ENCODE data around the gene SMYD3.
A peak's percentile ranks its signal among the peaks of the same experiment; 100 is the strongest.
"Not testable (repeated sequence)": the region's sequence is repeated elsewhere in the genome, so short reads cannot be mapped to it uniquely, and the experiment has no call there.

SMYD3 gene

DNA sequence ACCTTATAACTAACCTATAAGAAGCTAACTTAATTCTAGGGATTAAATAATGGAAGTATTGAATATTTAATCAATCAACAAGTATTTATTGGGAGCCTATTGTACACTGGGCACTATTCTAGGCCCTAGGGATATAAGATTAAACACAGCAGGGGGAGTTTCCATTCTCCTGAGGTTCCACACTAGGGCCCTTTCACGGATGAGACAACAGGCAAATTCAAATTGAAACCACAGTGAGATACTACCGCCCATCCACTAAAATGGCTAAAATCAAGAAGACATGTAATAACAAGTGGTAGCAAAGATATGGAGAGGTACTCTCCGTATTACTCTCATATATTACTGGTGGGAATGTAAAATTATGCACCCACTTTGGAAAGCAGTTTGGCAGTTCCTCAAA is 677.9 kb downstream of the SMYD3 start:
- Histone ChIP-seq H3K27me3 (ENCODE audit: insufficient read depth, low read length) (no peaks in the 10 kb centered on the region), H3K79me2 (ENCODE audit: control insufficient read depth, insufficient read depth, low read length, unreplicated experiment) (no peaks in the 10 kb centered on the region), H3K4me1 (ENCODE audit: control insufficient read depth, insufficient read depth, low read length, unreplicated experiment) (no peaks in the 10 kb centered on the region), H2AFZ (ENCODE audit: low read length, unreplicated experiment) (no peak overlapping the region), H3K36me3 (ENCODE audit: insufficient read depth, low read length) (no peaks in the 10 kb centered on the region), H3K4me3 (ENCODE audit: low read depth, low read length) (no peak overlapping the region), H3K27ac (ENCODE audit: low read depth, low read length) (no peak overlapping the region)

DNA sequence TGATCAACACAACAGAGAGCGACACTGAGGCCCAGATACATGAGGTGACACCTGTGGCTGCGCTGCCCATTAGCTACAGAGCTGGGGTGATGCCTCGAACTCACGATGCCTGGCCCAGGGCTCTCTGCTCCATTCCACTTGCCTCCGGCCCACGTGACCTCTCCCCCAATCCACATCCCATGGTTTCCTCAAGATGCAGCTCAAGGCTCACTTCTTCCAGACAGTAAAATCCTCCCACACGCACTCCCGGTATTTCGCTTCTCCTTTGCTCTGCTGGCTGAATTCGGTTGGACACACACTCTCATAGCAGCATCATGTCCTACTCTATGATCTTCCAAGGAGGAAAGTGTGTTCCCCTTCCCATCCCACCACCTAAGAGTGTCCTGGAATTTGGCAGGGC is 679.8 kb downstream of the SMYD3 start:
- Histone ChIP-seq H3K27ac (ENCODE audit: low read depth, low read length) (no peak overlapping the region), H3K4me1 (ENCODE audit: control insufficient read depth, insufficient read depth, low read length, unreplicated experiment) (peaks cover 13% of the 10 kb centered on the region), H3K4me3 (ENCODE audit: low read depth, low read length) (no peak overlapping the region), H2AFZ (ENCODE audit: low read length, unreplicated experiment) (no peak overlapping the region), H3K27me3 (ENCODE audit: insufficient read depth, low read length) (no peaks in the 10 kb centered on the region), H3K79me2 (ENCODE audit: control insufficient read depth, insufficient read depth, low read length, unreplicated experiment) (no peaks in the 10 kb centered on the region), H3K36me3 (ENCODE audit: insufficient read depth, low read length) (peaks cover 6% of the 10 kb centered on the region; the same call in 1 of the 2 replicates)

DNA sequence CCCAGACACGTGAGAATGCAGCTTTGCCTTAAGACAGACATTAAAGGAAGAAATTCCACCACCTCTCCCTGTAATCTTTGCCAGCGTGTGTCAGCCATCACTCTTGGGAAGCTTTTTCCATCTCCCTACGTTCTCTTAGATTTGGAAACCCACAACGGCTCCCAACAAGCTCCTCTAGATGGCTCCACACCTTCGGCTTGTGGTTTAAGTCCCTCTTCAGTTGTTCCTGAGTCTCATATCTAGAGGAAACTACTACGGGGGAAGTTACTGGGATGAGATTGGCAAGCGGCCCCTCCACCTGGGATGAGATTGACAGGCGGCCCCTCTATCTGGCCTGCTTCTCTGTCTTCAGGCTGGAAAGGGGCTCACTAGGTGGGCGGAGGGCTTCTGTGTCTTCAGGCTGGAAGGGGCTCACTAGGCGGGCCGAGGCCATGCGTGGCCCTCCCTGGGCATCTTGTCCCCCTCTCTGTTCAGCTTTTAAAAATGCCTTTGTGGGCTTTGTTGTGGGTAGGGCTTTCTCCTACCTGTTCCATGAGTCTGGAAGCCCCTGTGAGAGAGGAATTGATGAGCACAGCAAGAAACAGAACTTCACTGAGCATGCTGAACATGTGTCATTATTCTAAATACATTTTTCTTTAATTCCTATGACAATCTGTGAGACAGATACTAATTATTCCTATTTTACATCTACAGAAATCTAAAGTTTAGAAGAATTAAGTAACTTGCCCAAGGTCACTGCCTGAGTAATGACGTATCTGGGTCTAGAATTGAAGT is 681.8 kb downstream of the SMYD3 start:
- Histone ChIP-seq H3K4me1 (ENCODE audit: control insufficient read depth, insufficient read depth, low read length, unreplicated experiment) (peaks cover 13% of the 10 kb centered on the region), H3K4me3 (ENCODE audit: low read depth, low read length) (no peak overlapping the region), H2AFZ (ENCODE audit: low read length, unreplicated experiment) (no peak overlapping the region), H3K27ac (ENCODE audit: low read depth, low read length) (no peak overlapping the region), H3K79me2 (ENCODE audit: control insufficient read depth, insufficient read depth, low read length, unreplicated experiment) (no peaks in the 10 kb centered on the region), H3K27me3 (ENCODE audit: insufficient read depth, low read length) (no peaks in the 10 kb centered on the region), H3K36me3 (ENCODE audit: insufficient read depth, low read length) (peaks cover 6% of the 10 kb centered on the region; the same call in 1 of the 2 replicates)

DNA sequence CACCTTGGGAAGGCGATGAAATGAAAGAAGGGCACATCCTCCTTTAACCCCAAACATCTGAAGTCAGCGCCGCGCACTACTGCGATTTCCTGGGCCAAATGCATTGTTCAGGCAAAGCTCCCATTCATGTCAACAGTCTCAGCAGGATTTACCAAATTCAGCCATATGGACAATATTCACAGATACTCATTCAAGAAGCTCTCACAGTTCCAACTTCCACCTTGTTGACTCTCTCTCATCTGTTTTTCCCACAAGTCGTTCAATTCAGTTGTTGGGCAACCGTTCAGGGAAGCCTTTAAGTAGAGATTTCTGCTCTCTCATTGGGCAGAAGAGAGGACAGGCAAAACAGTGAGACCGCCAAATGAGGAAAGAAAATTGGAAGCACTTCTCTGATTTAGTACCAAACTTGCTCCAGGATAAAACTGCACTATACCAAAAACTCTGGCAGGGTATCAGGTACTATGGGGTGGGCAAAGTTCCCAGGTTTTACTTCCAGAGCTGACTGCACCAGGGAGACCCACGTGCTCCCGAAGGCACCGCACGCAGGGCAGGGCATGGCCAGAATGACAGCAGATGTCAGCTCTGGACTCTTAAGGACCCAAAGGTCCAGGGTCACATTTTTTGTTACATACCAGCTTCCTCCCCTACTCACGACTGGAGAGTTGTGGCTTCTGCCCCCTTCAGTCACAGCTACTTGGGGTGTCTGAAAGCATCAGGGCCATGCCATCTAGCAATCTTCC is 683.5 kb downstream of the SMYD3 start:
- H2AFZ ChIP-seq (ENCODE audit: low read length, unreplicated experiment), result peak overlapping the region; percentile 30
- H3K27ac ChIP-seq (ENCODE audit: low read depth, low read length), result peak overlapping the region; percentile 94
- H3K4me3 ChIP-seq (ENCODE audit: low read depth, low read length), result no peak overlapping the region; the same call in 1 of the 2 replicates
- no peaks in the 10 kb centered on the region for H3K79me2 ChIP-seq (ENCODE audit: control insufficient read depth, insufficient read depth, low read length, unreplicated experiment)
- peaks cover 13% of the 10 kb centered on the region for H3K4me1 ChIP-seq (ENCODE audit: control insufficient read depth, insufficient read depth, low read length, unreplicated experiment)
- H3K27me3 ChIP-seq (ENCODE audit: insufficient read depth, low read length), result no peaks in the 10 kb centered on the region
- peaks cover 6% of the 10 kb centered on the region; the same call in 1 of the 2 replicates for H3K36me3 ChIP-seq (ENCODE audit: insufficient read depth, low read length)

DNA sequence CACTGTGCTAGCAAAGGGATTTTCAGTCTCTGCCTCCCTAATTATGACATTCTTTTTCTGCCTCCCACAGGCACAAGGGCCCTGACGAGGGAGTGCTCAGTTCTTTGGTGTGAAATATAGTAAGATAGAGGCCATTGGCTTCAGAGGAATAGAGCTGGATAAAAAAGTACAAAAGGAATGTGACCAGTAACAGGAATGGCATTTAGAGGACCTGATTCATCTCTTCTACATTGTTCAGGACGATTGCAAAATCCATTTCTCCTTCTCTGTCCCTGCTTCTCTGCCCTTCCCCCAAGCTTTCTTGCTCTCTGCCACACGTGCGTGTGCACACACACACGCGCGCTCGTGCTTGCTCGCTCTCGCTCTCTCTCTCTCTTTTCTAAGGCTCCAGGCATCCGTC is 684.1 kb downstream of the SMYD3 start:
- no peaks in the 10 kb centered on the region for H3K79me2 ChIP-seq (ENCODE audit: control insufficient read depth, insufficient read depth, low read length, unreplicated experiment)
- peak overlapping the region; percentile 94 for H3K27ac ChIP-seq (ENCODE audit: low read depth, low read length)
- peak overlapping the region; percentile 81 for H2AFZ ChIP-seq (ENCODE audit: low read length, unreplicated experiment)
- peaks cover 6% of the 10 kb centered on the region; the same call in 1 of the 2 replicates for H3K36me3 ChIP-seq (ENCODE audit: insufficient read depth, low read length)
- H3K4me3 ChIP-seq (ENCODE audit: low read depth, low read length), result peak overlapping the region; percentile 39; the same call in 1 of the 2 replicates
- H3K4me1 ChIP-seq (ENCODE audit: control insufficient read depth, insufficient read depth, low read length, unreplicated experiment), result peaks cover 13% of the 10 kb centered on the region
- no peaks in the 10 kb centered on the region for H3K27me3 ChIP-seq (ENCODE audit: insufficient read depth, low read length)

DNA sequence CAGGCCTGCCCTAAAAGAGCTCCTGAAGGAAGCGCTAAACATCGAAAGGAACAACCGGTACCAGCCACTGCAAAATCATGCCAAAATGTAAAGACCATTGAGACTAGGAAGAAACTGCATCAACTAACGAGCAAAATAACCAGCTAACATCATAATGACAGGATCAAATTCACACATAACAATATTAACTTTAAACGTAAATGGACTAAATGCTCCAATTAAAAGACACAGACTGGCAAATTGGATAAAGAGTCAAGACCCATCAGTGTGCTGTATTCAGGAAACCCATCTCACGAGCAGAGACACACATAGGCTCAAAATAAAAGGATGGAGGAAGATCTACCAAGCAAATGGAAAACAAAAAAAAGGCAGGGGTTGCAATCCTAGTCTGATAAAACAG is 688.7 kb downstream of the SMYD3 start:
- H3K27ac ChIP-seq (ENCODE audit: low read depth, low read length); H2AFZ ChIP-seq (ENCODE audit: low read length, unreplicated experiment); H3K36me3 ChIP-seq (ENCODE audit: insufficient read depth, low read length); H3K27me3 ChIP-seq (ENCODE audit: insufficient read depth, low read length); H3K79me2 ChIP-seq (ENCODE audit: control insufficient read depth, insufficient read depth, low read length, unreplicated experiment); H3K4me1 ChIP-seq (ENCODE audit: control insufficient read depth, insufficient read depth, low read length, unreplicated experiment); H3K4me3 ChIP-seq (ENCODE audit: low read depth, low read length): not testable (repeated sequence)

DNA sequence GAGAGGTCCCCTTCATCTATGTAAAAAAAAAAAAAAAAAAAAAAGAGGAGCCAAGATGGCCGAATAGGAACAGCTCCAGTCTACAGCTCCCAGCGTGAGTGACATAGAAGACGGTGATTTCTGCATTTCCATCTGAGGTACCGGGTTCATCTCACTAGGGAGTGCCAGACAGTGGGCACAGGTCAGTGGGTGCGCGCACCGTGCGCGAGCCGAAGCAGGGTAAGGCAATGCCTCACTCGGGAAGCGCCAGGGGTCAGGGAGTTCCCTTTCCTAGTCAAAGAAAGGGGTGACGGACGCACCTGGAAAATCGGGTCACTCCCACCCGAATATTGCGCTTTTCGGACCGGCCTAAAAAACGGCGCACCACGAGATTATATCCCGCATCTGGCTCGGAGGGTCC is 690.6 kb downstream of the SMYD3 start:
- H3K36me3 ChIP-seq (ENCODE audit: insufficient read depth, low read length); H3K4me1 ChIP-seq (ENCODE audit: control insufficient read depth, insufficient read depth, low read length, unreplicated experiment); H3K4me3 ChIP-seq (ENCODE audit: low read depth, low read length); H3K27ac ChIP-seq (ENCODE audit: low read depth, low read length); H2AFZ ChIP-seq (ENCODE audit: low read length, unreplicated experiment); H3K79me2 ChIP-seq (ENCODE audit: control insufficient read depth, insufficient read depth, low read length, unreplicated experiment); H3K27me3 ChIP-seq (ENCODE audit: insufficient read depth, low read length): not testable (repeated sequence)

DNA sequence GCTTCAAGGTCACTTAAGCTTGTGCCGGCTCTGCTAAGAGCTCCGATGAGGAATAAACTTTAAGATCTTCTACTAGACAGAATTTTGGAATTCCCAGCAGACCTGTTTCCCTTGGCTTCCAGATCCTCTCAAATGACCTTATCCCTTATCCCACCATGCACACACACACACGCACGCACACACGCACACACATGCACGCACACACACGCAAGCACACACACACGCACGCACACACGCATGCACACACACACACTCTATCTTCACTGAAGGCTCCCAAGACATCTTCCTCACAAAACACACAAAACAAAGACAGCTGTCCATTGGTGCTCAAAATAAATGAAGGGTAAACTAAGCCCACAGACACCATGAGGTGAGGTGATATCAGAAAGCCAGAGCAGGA is 692.4 kb downstream of the SMYD3 start:
- no peaks in the 10 kb centered on the region for H3K79me2 ChIP-seq (ENCODE audit: control insufficient read depth, insufficient read depth, low read length, unreplicated experiment)
- H3K4me3 ChIP-seq (ENCODE audit: low read depth, low read length), result no peak overlapping the region
- H3K36me3 ChIP-seq (ENCODE audit: insufficient read depth, low read length), result no peaks in the 10 kb centered on the region
- H2AFZ ChIP-seq (ENCODE audit: low read length, unreplicated experiment), result no peak overlapping the region
- no peak overlapping the region for H3K27ac ChIP-seq (ENCODE audit: low read depth, low read length)
- no peaks in the 10 kb centered on the region for H3K27me3 ChIP-seq (ENCODE audit: insufficient read depth, low read length)
- no peaks in the 10 kb centered on the region for H3K4me1 ChIP-seq (ENCODE audit: control insufficient read depth, insufficient read depth, low read length, unreplicated experiment)

DNA sequence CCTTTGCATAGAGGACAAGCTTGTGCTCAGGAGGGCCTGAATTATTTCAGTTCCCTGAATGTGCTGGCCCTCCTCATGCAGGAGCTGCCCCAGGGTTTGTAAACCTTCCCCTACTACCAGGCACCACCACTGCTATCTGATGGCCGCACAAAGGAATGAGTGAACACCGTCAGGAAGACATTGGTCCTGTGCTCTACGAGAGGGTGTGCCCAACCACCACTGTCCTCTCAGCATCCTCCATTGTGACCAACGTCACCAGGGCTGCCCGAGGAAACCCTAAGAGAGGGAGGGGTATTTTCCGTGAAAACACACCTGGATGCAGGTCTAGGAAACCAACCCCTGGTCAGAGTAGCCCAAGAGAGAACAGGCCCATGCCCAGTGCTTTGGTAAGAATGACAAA is 694.8 kb downstream of the SMYD3 start:
- Histone ChIP-seq H3K4me1 (ENCODE audit: control insufficient read depth, insufficient read depth, low read length, unreplicated experiment) (peaks cover 7% of the 10 kb centered on the region), H3K27me3 (ENCODE audit: insufficient read depth, low read length) (no peaks in the 10 kb centered on the region), H2AFZ (ENCODE audit: low read length, unreplicated experiment) (no peak overlapping the region), H3K27ac (ENCODE audit: low read depth, low read length) (no peak overlapping the region), H3K4me3 (ENCODE audit: low read depth, low read length) (no peak overlapping the region), H3K79me2 (ENCODE audit: control insufficient read depth, insufficient read depth, low read length, unreplicated experiment) (no peaks in the 10 kb centered on the region), H3K36me3 (ENCODE audit: insufficient read depth, low read length) (no peaks in the 10 kb centered on the region)

DNA sequence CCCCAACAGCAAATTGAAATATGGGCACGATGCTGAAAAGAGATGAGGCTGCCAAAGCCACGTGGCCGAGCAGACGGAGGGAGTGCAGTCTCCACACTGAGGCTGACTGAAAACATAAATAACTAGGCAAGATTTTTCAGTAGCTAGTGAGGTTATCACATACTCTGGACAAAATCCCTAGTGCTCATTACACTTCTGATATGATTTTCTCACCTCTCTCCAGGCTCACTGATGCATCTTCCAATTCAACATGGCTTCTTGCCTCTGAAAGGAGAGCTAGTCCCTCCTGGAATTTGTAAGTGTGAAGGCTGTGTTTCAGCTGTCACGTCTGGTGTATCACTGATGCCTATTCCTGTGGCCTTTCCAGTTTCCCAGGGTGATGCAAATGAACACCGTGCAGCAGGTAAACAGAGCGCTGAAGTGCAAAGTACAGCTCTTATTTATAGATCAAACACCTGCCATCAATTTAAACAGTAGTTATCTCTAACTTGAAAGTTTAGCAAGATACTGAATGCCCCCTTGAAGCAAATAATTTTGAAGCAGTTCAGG is 696.2 kb downstream of the SMYD3 start:
- Histone ChIP-seq H3K4me3 (ENCODE audit: low read depth, low read length) (no peak overlapping the region), H2AFZ (ENCODE audit: low read length, unreplicated experiment) (no peak overlapping the region), H3K79me2 (ENCODE audit: control insufficient read depth, insufficient read depth, low read length, unreplicated experiment) (no peaks in the 10 kb centered on the region), H3K27me3 (ENCODE audit: insufficient read depth, low read length) (no peaks in the 10 kb centered on the region), H3K4me1 (ENCODE audit: control insufficient read depth, insufficient read depth, low read length, unreplicated experiment) (peaks cover 12% of the 10 kb centered on the region), H3K27ac (ENCODE audit: low read depth, low read length) (no peak overlapping the region), H3K36me3 (ENCODE audit: insufficient read depth, low read length) (no peaks in the 10 kb centered on the region)
